Globus pallidus (tissue), 1 donor: ENCODE measurements around the gene GYPC.
"Not testable (repeated sequence)": the region's sequence is repeated elsewhere in the genome, so short reads cannot be mapped to it uniquely, and the experiment has no call there.

Experiments
- DNase-seq: peaks from one replicate; pipeline ENCODE4 v3.0.0-alpha.2; 2015; ENCODE audit warnings: low spot score

Gene GYPC

GRCh38 chr2:126655500-126656430, at the start of gene GYPC:
Gene GYPC, plus strand, starts transcription at chr2:126656158. Its CDS starts 106 bp downstream, at chr2:126656264.
- DNase-seq = no peak

- no peak for DNase-seq
Observed at GRCh38 chr2:126614524-126615227, 41.3 kb upstream of the GYPC start.

- DNase-seq = no peak
Observed at GRCh38 chr2:126616606-126617069, 39.3 kb upstream of the GYPC start.

GRCh38 chr2:126620302-126620701, 35.7 kb upstream of the GYPC start:
- no peak for DNase-seq

GRCh38 chr2:126623000-126623399, 33.0 kb upstream of the GYPC start:
- no peak for DNase-seq

- no peak for DNase-seq
Observed at GRCh38 chr2:126627643-126628042, 28.3 kb upstream of the GYPC start.

GRCh38 chr2:126634273-126634861, 21.6 kb upstream of the GYPC start:
- no peak for DNase-seq

GRCh38 chr2:126635281-126635680, 20.7 kb upstream of the GYPC start:
- no peak for DNase-seq

- no peak for DNase-seq
Observed at GRCh38 chr2:126635736-126636135, 20.2 kb upstream of the GYPC start.

GRCh38 chr2:126637386-126637785, 18.6 kb upstream of the GYPC start:
- DNase-seq = no peak

- DNase-seq = no peak
Observed at GRCh38 chr2:126638746-126639145, 17.2 kb upstream of the GYPC start.

GRCh38 chr2:126639276-126639675, 16.7 kb upstream of the GYPC start:
- no peak for DNase-seq

- DNase-seq = not testable (repeated sequence)
Observed at GRCh38 chr2:126641294-126641693, 14.7 kb upstream of the GYPC start.

- DNase-seq = no peak
Observed at GRCh38 chr2:126642031-126642430, 13.9 kb upstream of the GYPC start.

GRCh38 chr2:126643431-126643830, 12.5 kb upstream of the GYPC start:
- no peak for DNase-seq

GRCh38 chr2:126643972-126644371, 12.0 kb upstream of the GYPC start:
- no peak for DNase-seq

- no peak for DNase-seq
Observed at GRCh38 chr2:126644630-126645191, 11.2 kb upstream of the GYPC start.

GRCh38 chr2:126645211-126645618, 10.7 kb upstream of the GYPC start:
- no peak for DNase-seq

GRCh38 chr2:126646026-126646425, 9.9 kb upstream of the GYPC start:
- no peak for DNase-seq

- not testable (repeated sequence) for DNase-seq
Observed at GRCh38 chr2:126647714-126648344, 8.1 kb upstream of the GYPC start.

GRCh38 chr2:126648345-126648786, 7.6 kb upstream of the GYPC start:
- not testable (repeated sequence) for DNase-seq

- no peak for DNase-seq
Observed at GRCh38 chr2:126649101-126649500, 6.9 kb upstream of the GYPC start.
